Mesothelial cell of epicardium (in vitro differentiated cells): Measurements from ENCODE around the gene AP3M1. TPM values are rescaled to one million over a fixed set of nuclear protein-coding genes. Genes with fewer than 3 reads are reported as not detected.

Experiments used
- DNase-seq, 2 experiments: peaks; one replicate each; pipeline ENCODE4 v3.0.0; 2021; ENCODE audit warnings: low spot score in 2 of 2; ENCODE audit not compliant: unreplicated experiment in 2 of 2
- H3K27ac Mint-ChIP-seq: 2 replicates; pipeline ENCODE4 v1.8.0; 2021; ENCODE audit warnings: mixed read lengths
- H3K27me3 Mint-ChIP-seq: 2 replicates; pipeline ENCODE4 v1.8.0; 2021; ENCODE audit warnings: low read depth, mixed read lengths
- H3K36me3 Mint-ChIP-seq: 2 replicates; pipeline ENCODE4 v1.8.0; 2021; ENCODE audit warnings: mixed read lengths
- H3K4me1 Mint-ChIP-seq: 2 replicates; pipeline ENCODE4 v1.8.0; 2021; ENCODE audit warnings: mixed read lengths
- H3K4me3 Mint-ChIP-seq: 2 replicates; pipeline ENCODE4 v1.8.0; 2021; ENCODE audit warnings: mild to moderate bottlenecking, moderate library complexity, mixed read lengths
- H3K9me3 Mint-ChIP-seq: 2 replicates; pipeline ENCODE4 v1.8.0; 2021; ENCODE audit warnings: mixed read lengths
- CTCF ChIP-seq: fragments of 200-600 bp; sonication (generic); IDR thresholded peaks from one replicate; pipeline ENCODE4 v1.5.0; 2021; ENCODE audit warnings: antibody characterized with exemption; ENCODE audit not compliant: unreplicated experiment
- total RNA-seq: library from RNA; stranded (reverse); gene quantifications from 3 replicates; pipeline ENCODE4 v1.2.1, GENCODE V29; 2021

The AP3M1 gene
- total RNA-seq, 1 donor from 2014 or later, result 49.4 TPM

GRCh38 chr10:74133923-74134820, 16.5 kb downstream of the AP3M1 start:
- TF ChIP-seq CTCF, result no peak
- Mint-ChIP-seq H3K4me3 (no peak overlapping the region), H3K4me1 (no peaks in the 10 kb centered on the region), H3K27ac (peak overlapping the region; percentile 54), H3K36me3 (peaks cover 42% of the 10 kb centered on the region), H3K27me3 (no peaks in the 10 kb centered on the region), H3K9me3 (peaks cover 6% of the 10 kb centered on the region)
- DNase-seq, result no peak

GRCh38 chr10:74123081-74123480, 27.5 kb downstream of the AP3M1 start:
- Mint-ChIP-seq H3K36me3 (peaks cover 39% of the 10 kb centered on the region), H3K27ac (no peak overlapping the region), H3K27me3 (no peaks in the 10 kb centered on the region), H3K9me3 (no peaks in the 10 kb centered on the region), H3K4me3 (no peak overlapping the region), H3K4me1 (peaks cover 8% of the 10 kb centered on the region)
- no peak for DNase-seq
- no peak for TF ChIP-seq CTCF

- peaks cover 8% of the 10 kb centered on the region for H3K4me1 Mint-ChIP-seq
- H3K4me3 Mint-ChIP-seq, result no peak overlapping the region
- H3K27me3 Mint-ChIP-seq, result no peaks in the 10 kb centered on the region
- no peak for DNase-seq
- no peak for TF ChIP-seq CTCF
- peaks cover 42% of the 10 kb centered on the region for H3K36me3 Mint-ChIP-seq
- no peaks in the 10 kb centered on the region for H3K9me3 Mint-ChIP-seq
- peak overlapping the region; percentile 12 for H3K27ac Mint-ChIP-seq
Observed at GRCh38 chr10:74122060-74122459, 28.6 kb downstream of the AP3M1 start.

- Mint-ChIP-seq H3K9me3 (no peaks in the 10 kb centered on the region), H3K4me1 (peaks cover 8% of the 10 kb centered on the region), H3K36me3 (peaks cover 46% of the 10 kb centered on the region), H3K4me3 (no peak overlapping the region), H3K27ac (peak overlapping the region; percentile 28), H3K27me3 (no peaks in the 10 kb centered on the region)
- TF ChIP-seq CTCF, result no peak
- DNase-seq, result no peak
Observed at GRCh38 chr10:74121368-74121767, 29.3 kb downstream of the AP3M1 start.

- DNase-seq, result no peak
- Mint-ChIP-seq H3K36me3 (peaks cover 51% of the 10 kb centered on the region), H3K4me3 (no peak overlapping the region), H3K4me1 (peaks cover 8% of the 10 kb centered on the region), H3K27ac (peak overlapping the region; percentile 28), H3K9me3 (no peaks in the 10 kb centered on the region), H3K27me3 (no peaks in the 10 kb centered on the region)
- no peak for TF ChIP-seq CTCF
Observed at GRCh38 chr10:74120911-74121310, 29.7 kb downstream of the AP3M1 start.
